GM18508 (cell line): Measurements from ENCODE around the gene KCNJ10.

ENCODE experiments used
- ATAC-seq: cut with Tn5 transposase; IDR thresholded peaks from one replicate; pipeline ENCODE4 v1.9.1; 2021; ENCODE audit warnings: moderate number of reproducible peaks; ENCODE audit not compliant: insufficient read depth, unreplicated experiment

Gene KCNJ10

DNA sequence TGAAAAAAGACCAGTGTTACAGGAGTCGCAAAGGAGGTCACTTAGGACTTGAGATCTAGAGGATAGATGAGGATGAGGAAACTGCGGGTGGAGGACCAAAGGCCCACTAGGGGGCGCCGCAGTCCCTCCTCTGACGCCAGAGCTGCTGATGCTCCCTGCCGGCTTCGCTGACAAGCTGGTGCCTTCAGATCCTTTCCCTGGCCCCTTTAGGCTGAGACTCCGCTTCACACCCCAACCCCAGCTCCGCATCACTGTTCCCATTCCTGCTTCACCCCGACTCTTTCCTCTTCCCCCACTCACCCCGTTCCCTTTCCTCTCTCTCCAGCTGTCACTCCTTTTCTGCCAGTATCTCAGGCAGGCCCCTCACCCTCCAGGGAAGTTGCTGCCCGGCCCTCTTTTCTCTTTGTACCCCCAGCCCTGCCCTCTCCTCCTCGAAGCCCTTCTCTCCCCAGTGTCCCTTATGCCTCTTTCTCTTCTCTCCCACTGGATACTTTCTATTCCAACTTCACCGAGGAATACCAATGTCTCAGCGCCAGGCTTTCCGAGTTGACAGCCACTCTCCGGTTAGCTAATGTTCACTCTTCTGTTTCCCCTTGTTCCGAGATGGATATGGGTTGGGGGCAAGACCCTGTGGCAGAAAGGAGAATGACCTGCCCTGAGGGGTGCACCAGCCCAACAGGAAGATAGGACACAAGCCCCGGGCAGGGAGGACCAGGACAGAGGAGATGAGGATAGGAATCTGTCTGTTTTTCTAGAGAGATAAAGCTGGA is 15.9 kb upstream of the KCNJ10 start:
- ATAC-seq, result no peak

DNA sequence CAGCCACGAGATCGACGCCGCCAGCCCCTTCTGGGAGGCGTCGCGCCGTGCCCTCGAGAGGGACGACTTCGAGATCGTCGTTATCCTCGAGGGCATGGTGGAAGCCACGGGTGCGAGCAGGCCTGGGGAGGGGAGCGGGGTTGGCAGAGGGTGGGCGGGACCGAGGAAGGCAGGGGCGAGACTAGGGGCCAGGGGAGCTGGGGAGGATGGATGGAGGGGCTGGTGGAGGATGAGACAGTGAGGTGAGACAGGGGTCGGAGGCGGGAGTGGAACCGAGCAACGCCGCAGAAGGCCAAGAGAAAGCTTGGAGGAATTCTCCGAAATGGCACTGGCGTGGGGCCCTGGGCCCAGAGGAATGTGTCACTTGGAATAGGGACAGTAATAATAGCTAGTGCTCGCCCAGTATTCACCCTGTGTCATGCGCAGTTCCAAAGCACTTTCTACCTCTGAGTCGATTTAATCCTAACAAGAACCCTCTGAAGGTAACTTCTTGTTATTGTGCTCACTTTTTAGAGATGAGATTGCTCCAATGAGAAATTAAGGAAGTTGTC is 14.9 kb upstream of the KCNJ10 start:
- no peak for ATAC-seq

DNA sequence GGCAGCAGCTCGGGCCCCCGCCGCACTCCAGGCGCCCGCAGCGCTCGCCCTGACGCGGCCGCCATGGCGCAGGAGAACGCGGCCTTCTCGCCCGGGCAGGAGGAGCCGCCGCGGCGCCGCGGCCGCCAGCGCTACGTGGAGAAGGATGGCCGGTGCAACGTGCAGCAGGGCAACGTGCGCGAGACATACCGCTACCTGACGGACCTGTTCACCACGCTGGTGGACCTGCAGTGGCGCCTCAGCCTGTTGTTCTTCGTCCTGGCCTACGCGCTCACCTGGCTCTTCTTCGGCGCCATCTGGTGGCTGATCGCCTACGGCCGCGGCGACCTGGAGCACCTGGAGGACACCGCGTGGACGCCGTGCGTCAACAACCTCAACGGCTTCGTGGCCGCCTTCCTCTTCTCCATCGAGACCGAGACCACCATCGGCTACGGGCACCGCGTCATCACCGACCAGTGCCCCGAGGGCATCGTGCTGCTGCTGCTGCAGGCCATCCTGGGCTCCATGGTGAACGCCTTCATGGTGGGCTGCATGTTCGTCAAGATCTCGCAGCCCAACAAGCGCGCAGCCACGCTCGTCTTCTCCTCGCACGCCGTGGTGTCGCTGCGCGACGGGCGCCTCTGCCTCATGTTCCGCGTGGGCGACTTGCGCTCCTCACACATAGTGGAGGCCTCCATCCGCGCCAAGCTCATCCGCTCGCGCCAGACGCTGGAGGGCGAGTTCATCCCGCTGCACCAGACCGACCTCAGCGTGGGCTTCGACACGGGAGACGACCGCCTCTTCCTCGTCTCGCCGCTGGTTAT is 14.2 kb upstream of the KCNJ10 start:
- no peak for ATAC-seq

DNA sequence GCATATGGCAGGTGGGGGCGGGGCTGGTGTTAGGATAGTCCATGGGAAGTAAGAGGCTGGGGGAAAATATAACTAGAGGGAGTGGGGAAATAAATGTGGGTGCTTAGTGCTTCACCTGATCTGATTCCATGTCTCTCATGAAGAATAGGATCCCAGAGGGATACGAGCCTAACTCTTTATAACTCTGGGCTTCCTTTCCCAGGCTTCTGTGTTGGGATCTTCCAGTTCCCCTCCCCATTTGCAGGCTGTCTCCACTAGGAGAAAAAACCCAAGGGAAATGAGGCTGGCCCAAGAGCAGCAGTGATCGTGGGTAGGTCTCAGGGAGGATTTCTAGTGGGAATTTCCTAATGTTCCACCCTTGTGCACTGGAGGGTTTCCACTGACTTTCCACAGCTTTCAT is 13.0 kb upstream of the KCNJ10 start:
- no peak for ATAC-seq

DNA sequence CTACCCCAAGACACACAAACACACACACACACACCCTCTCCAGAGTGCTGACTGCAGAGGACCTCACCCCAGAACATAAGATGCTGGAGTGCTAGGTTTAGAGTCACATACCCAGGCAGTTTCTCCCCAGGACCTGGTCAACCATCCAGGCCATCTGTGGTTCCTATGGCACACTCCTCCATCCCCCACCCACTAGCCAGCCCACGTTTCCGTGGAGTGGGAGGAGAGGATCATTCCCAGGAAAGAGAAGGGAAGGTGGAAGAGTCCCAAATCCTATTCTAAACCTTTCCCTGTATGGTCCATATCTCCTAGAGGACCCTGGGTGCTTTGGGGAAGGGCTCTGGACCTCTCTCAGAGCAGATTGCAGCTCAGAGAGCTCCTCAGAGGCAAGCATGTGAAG is 12.5 kb upstream of the KCNJ10 start:
- no peak for ATAC-seq

DNA sequence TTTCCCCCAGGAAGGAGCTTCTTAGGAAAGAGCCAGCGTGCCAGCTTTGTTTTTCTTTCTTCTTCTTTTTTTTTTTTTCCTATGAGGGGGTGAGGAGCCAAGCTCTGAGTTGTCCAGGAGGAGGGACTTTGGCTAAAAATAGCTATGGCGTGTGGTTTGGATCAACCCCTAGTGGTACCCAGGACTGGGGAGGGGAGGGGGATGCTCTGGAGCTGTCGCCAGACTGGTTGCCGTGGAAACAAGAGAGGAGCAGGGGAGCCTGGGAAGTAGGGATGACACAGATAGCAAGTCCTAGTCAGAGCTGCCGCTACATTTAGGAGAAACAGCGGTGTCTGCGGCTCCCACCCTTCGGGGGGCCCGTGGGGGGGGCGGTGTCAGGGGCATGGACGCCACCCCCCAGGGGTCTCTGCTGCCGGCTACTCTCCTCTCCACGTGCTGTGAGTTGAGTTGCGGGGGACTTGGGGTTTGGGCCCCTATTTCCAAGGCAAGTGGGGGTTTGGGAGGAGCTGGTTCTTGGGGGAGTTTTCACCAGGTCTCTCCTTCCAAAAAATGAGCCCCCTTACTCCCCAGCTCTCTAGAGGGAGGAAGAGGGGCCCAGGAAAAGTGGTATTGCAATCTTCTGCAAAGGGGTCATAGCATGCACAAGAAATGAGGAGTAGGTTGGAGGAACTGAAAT is 11.4 kb upstream of the KCNJ10 start, which contains the start of gene KCNJ9:
Gene KCNJ9 (plus strand): TSS at position 278 of the 676 bp plus-strand sequence. CDS start 2,493 bp downstream, outside the sequence.
- no peak for ATAC-seq

DNA sequence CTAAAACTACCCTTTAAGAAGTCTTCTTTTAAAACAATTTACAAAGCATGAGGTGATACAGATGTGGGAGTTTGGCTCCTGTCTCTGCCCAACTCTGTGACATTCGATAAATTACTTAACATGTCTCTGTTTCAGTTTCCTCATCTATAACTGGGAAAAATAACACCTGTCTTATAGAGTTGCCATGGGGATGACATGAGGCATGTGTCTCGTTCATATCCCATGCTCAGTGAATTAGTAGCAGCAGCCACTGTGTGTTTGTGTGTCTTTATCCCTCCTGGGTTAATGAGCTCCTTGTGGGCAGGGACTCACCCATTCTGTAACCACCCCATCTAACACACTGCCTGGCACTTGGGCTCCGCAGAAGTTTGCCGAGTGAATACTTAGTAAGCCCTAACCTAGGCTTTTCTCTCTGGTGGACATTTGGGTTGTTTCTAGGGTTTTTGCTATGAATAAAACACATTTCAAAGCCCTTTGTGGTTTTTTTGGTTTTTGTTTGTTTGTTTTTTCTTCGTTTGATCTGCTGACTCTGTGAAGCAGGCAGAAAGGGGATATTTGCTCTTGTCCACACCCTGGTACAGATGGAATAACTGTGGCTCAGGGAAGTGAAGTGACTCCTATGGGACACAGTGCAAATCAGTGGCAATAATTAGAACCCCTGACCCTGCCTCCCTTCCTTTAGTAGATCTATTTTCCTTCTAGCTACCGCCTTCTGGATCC is 10.6 kb upstream of the KCNJ10 start:
- ATAC-seq, result no peak

DNA sequence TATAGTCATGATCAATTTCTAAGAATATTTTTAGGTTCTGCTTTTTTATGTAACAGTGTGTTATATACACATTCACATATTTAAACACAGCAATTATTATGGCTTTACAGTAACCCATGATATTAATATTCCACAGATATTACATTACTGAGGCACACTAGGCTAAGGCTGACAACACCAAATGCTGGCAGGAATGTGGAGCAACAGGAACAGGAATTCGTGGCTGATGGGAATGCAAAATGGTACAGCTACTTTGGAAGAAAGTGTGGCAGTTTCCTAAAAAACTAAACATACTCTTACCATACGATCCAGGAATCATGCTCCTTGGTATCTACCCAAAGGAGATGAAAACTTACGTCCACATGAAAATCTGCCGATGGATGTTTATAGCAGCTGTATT is 9.5 kb upstream of the KCNJ10 start:
- no peak for ATAC-seq

DNA sequence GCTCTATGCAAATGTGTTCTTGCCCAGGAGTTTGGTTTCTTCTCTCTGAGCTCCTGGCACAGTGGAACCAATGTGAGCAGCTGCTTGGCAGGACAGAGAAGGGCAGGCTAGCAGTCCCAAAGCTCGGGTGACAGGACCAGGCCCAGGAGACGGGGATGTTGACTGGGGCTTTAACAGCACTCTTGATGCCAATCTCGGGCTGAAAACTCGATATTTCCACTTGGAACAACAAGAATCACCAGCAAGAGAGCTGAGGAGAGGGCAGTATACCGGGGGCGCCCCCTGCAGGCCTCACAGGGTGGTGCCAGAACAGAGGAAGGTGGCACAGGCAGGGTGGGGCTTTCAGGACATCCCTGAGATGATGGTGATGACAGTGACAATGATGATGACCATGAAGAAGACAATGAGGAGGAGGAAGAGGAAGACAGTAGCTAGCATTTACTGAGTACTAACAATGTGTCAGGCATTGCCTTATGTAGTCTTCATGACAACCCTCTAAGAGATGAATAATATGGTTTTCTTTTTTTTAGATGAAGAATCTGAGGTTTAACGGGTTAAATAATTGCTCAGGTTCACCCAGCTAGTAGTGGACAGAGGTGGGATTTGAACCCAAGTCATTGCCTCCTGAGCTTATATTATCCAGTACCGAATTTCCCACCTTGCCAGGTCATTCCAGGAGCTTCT is 8.7 kb upstream of the KCNJ10 start:
- ATAC-seq, result no peak

DNA sequence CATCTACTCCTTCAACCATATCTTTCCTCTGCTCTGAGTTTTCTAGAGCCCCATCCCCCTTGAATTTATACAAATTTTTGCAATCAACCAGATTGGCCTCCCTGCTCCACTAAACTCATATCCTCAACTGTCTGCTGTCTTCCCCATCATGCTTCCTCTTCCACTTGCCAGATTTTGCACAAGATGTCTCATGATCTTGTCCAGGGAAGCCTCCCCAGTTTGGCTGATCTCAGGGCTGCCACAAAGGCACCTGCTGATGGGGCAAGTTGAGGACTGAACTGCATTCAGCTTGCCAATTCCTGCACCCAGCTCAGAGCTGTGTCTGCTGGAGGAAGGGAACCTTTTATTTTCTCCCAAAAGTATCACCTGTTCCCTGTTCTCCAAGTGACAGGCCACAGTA is 7.5 kb upstream of the KCNJ10 start:
- ATAC-seq, result no peak

DNA sequence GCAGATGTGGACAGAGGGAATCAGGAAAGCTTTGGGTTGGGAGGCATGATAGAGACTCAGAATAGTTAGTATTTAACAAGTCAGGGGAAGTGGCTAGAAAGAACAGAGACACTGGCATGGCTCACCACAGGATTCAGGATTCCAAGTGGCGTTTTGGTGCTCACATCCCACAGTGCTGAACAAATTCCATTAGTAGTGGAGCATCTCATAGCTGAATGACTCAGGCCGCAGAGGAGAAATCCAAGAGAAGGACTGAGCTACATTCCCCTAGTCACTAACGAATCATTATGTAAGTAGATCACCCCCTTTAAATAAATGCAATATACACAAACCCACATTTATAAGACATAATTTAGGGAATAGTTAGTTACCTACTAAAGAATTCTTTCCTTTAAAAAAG is 6.3 kb upstream of the KCNJ10 start:
- no peak for ATAC-seq

DNA sequence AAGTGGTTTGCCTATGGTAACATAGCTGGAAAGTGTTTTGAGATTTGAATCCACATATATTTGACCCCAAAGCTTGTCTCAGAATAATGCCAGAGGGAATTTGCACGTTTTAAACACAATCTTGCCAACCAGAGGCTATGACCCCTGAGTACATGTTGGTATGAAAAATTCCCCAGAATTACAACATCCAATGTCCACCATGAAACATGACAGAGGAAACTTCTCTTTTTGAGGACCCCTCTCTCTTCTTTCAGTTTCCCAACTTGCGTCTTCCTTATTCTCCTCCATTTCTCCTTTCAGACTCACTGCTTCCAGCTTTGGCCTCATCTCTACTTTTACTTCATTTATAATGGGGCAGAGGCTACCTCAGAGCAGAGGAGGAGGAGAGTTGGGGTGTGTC is 5.9 kb upstream of the KCNJ10 start:
- ATAC-seq, result no peak

DNA sequence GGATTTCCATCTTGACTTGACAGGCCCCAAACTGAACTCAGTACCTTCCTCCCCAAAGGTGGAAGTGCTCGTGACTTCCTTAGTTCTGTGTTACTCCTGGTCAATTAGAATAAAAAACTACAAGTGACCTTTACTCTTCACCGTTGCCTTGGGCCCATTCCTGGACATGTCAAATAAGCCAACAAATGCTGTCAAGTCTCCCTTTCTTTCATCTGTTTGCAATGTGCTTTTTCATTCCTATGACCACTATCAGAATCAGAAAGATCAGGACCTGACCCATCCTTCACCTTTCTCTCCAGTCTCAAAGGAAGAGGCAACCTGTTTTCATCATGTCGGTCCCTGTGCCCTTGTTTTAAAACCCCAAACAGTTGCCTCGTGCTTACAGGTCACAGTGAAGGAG is 4.9 kb upstream of the KCNJ10 start:
- no peak for ATAC-seq

DNA sequence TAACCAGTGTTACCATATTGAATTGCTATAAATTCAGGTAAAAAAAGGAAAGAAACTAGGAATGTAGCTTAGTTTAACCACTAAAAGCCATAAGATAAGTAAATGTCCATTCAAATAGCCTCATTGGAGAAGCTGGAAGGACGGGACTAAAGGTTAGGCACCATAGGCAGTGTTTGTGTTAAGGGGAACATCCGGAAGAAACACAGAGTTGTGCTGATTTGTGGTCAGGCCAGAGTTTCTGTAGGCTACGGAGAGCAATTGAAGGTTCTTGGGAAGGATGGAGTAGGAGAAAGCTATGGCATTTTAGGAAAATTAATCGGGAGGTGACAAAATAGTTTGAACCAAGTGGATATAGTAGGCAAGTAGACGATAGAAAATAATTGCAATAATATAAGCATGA is 1.3 kb upstream of the KCNJ10 start:
- no peak for ATAC-seq

DNA sequence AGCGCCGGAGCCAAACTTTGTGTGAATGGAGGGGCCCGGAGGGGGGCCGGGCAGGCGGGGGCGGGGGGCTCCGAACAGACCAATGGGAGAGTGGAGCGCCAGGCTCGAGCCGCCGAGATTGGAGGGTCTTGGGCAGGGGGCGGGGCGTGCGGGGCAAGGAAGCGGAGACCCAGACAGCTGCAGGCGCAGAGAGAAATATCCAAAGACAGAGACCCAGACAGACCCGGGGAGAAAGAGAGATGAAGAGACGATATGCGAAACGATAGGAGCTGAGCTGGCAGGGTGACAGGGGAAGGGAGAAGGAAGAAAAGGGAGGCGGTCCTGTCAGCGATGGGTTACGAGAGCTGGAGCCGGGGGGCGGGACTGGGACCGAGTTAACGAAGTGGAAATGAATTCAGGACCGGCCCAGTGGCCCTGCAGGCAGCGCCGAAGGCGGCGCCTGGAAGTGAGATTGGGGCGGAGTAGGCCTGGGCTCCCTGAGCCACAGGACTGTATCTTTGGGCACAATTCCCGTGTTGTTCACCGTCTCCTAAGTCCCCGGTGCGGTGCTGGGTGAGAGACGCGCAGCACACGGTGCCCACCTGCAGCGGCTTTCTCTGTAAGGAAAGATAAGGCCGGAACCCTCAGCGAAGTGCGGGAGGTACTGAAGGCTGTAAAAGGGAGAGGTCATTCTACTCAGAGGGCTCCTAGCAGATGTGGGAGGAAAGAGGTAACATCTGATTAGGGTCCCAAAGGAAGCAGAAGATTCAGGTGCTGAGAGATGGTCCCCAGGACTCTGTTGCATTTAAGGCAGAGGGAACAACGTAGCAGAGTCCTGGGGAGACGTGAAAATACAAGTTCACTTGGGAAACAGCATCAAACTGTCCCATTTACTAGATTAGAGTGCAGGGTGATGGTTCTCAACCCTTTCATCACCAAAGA is 543 bp upstream of the KCNJ10 start:
- no peak for ATAC-seq

DNA sequence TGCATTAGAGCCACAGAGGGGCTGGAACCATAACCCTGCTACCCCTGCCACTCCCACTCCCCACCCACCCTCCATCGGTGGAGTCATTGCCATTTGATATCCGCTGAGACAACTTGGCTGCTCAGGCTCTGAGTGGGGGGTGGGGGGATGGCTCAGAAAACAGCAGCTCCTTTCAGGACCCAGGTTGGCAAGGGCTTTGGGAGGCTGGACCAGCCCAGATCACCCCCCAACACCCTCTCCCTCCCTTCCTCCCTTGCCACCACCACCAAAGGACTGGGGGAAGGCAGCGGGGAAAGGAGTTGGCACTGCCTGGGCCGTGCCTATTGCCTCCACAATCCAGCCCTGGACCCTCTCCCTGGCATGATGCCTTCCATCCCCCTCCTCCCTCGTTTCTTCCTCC is 1.7 kb downstream of the KCNJ10 start:
- no peak for ATAC-seq

DNA sequence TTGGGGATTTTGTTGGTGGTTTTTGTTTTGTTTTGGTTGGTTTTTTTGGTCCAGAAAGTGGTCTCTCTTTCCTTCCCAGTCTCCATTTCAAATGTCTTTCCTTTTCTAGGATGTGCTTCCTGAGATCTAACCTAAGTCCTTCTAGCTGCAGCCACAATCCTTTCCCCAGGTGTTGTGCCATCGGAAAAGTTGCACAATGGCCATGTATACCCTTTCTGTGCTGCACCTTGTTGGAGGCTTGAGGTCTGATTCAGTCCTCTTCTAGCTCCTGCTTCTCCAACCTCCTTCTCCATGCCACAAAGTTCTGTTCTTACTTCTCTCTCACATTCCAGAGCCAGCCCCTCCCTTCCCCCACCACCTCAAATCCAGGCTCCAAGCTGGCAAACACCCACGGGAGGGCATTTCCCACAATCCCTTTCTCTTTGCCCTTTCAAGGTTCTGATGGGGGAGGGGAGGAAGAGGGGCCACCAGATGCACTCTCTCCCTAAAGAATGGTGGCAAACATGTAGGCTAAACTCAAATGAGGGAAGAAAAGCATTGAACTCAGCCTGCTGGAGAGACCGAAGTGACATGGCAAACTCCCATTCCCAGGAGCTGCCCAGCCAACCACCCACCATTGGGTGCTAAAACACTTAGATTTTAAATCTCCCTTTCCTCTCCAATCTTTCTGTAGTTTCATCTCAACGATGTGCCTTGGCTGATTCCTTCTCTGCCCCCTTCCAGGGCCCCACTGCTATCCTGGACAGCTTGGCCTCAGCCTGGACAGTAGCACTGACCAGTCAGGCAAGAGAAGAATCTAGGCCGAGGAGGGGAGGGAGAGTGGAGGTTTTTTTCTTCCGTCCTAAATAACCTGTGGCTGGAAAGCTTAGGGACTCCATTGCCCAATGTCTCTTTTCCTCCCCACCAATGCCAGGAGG is 2.9 kb downstream of the KCNJ10 start:
- no peak for ATAC-seq

DNA sequence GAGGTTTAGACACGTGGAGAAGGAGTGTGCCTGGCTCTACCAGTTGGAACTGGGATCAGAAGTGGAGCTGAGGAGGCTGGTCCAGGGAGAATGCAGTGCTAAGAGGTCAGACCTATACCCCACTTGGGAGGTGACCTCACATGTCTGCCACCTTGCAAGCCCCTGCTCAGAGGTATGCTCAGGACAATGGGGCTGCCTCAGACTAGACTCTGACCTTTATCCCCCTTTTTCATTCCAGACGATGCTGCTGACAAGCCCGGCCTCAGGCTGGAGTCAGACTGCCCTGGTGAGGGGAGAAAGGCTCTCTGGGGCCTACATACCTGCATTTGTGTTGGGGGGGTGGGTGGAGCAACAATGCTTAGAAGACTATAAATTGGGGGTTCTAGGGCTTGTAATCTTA is 5.2 kb downstream of the KCNJ10 start:
- no peak for ATAC-seq
